ENCODE measurements around the gene N4BP2L2.

Gene N4BP2L2

DNA sequence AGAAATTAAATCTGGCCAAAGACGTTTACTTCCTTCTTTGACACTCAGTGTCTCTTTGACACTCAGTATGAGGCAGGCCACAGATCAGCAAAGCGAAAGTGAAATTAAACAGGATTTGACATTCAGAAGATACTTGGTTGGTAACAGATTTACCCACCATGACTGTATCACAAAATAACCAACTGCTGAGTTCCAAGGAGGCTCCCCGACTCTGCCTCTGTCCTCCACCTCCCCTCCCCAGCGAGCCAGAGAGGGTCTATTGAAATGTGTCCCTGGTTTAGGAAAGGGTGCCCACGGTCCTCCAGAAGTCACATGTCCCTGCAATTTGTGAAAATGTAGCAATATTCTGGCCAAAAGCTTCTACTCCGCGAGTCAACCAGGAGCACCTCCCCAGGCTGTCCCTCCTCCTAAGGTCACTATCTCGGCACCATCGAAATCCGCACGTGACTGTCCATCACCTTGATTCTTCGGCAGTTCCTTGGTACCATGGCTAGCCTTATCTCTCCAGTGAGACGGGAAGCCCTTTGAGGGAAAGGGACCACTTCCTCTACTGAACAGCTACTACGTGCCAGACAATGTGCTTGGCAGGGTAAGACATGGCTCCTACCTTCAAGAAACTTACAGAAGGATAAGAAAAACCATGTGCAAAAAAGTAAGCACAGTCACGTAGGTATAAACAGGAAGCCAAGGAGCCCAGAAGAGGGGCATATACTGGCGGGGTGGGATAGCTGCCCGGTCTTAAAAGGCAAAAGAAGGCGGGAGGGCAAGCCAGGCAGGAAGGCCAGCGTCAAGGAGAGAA is 112.2 kb downstream of the N4BP2L2 start:
- no peak for DNase-seq (ENCODE audit: low spot score)

DNA sequence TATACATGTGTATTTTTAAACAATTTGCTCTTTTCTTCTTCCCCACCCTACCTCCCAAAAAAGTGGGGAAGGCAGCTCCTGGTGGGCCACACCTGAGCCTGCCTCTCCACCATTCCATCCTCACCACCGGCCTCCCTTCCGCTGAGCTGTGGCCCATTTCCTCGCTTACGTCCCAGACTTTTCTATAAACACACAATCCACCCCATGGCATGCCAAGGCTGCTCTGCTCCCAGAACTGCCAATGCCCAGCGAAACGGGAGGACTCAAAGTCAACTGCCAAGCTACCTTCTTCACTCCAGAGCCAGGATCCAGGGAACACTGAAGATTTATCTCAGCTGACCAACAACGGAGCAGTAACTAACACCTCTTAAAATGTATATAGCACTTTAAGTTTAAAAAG is 113.4 kb downstream of the N4BP2L2 start:
- no peak for DNase-seq (ENCODE audit: low spot score)

DNA sequence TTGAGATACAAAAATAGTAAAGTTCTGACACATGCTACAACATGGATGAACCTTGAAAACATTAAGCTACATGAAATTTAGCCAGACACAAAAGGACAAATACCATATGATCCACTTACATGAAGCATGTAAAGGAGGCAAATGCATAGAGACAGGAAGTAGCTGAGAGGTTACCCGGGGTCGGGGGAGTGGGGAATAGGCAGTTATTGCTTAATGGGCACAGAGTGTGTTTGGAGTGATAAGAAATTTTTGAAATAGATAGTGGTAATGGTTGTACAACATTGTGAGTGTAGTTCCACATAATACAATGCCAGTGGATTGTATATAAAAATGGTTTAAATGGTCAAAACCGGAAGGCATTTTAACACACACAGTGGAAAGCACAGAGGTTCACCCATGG is 115.0 kb downstream of the N4BP2L2 start:
- DNase-seq (ENCODE audit: low spot score): no peak

GRCh38 chr13:32419862-32420261 is 118.7 kb downstream of the N4BP2L2 start:
- no peak for DNase-seq (ENCODE audit: low spot score)

- DNase-seq (ENCODE audit: low spot score): no peak
Measured at GRCh38 chr13:32417995-32418394, 120.6 kb downstream of the N4BP2L2 start.

GRCh38 chr13:32415019-32415418 is 123.6 kb downstream of the N4BP2L2 start:
- no peak for DNase-seq (ENCODE audit: low spot score)

GRCh38 chr13:32414580-32414979 is 124.0 kb downstream of the N4BP2L2 start:
- DNase-seq (ENCODE audit: low spot score): no peak

DNA sequence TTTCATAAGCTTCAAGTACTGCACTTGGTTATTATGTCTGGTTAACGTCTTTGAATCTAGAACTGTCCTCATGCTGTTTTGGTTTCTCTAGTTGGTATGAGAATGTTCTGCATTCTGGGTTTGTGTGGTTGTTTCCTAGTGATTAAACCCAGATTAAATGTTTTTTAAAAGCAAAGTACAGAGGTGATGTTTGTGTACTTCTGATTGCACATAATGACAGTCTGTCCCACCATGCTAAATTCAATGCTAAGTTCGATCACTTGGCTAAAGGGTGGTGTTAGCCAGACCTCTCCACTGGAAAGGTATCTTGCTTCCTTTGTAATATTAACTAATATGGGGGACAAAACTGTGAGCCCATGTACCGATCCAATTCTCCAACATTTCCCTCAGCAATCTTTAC is 125.3 kb downstream of the N4BP2L2 start:
- no peak for DNase-seq (ENCODE audit: low spot score)

- DNase-seq (ENCODE audit: low spot score): peak; percentile 42
Measured at GRCh38 chr13:32409561-32410421, 128.8 kb downstream of the N4BP2L2 start.

GRCh38 chr13:32409001-32409313 is 129.6 kb downstream of the N4BP2L2 start:
- DNase-seq (ENCODE audit: low spot score): no peak

DNA sequence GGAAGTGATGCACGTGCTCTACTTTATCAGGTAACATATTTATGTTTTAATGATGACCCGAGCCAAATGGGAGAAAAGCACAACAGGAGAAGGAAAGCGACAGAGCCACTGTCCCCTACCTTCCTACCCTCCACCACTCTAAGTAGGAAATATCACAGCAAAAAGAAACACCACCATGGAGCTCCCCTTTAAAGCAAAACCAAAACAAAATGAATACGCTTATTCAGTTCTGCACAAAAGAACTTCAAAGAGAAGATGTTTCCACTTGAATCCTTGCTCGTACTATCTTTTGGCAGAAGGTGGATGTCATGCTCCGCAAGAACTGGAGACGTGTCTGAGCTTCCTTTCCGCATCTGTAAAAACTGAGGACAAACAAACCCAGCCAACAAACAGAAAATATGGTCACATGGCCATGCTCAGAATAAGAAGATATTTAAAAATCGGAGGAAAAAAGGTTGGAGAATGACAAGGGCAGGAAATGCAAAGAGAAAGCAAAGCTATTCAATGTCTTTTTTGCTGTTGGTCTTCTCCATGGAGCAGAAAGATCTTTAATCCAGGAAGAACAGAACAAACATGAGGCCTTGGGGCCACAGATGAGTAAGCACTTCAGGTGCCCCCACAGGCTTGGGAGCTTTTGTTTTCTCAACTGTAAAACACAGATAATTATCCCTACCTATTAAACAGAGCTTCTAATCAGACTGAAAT is 130.1 kb downstream of the N4BP2L2 start:
- no peak for DNase-seq (ENCODE audit: low spot score)

DNA sequence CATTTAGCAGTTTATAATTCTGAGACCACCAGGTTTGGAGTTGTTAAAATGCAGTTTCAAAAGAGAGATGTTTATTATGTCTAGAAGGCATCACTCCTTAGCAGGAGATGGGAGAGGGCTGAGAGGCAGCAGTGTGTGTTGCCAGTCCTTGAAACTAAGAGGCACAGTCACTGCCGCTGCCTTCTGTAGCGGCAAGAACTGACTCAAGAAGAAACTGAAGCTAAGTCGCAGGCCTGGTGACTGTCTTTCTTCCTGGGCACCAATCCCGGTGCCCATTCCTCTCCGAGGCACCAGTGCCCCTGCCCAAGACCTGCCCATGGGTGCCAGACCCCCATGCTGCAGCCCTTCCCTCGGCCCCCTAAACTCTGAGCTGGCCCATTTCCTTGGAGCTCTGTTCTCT is 130.7 kb downstream of the N4BP2L2 start:
- no peak for DNase-seq (ENCODE audit: low spot score)

GRCh38 chr13:32403108-32403507 is 135.5 kb downstream of the N4BP2L2 start:
- no peak for DNase-seq (ENCODE audit: low spot score)

- no peak for DNase-seq (ENCODE audit: low spot score)
Measured at GRCh38 chr13:32391101-32391619, 147.4 kb downstream of the N4BP2L2 start.

DNA sequence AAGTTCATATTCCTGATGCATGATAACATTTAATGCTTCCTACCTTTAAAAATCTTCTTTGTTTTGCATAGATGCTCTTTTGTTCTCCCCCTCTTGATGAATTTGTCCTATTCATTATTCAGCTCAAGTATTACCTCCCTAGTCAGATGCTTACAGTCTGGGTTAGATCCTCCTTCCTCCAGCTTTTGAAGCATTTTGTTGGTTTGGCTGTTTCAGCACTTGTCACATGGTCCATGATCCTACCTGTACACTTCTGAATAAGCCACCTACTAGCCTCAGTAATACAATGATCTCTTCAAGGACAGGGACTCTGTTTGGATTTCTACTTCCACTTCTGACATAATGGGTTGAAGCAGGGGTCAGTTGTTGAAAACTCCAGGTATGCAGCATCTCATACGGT is 148.1 kb downstream of the N4BP2L2 start:
- no peak for DNase-seq (ENCODE audit: low spot score)

DNA sequence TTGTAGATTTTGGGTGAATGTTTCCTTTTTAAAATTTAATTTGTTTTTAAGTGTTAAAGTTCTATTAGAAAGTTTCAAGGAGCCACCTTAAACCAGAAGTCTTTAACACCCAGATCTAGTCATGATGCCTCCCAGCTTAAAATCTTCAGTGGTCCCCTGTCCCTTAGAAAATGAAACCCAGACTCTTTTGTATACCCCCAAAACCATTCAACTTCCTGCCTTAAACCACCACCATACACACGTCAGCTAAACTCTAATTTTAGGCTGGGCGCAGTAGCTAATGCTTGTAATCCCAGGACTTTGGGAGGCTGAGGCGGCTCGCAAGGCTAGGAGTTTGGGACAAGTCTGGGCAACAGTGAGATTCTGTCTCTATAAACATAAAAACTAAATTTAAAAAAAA is 148.5 kb downstream of the N4BP2L2 start:
- DNase-seq (ENCODE audit: low spot score): no peak

GRCh38 chr13:32385410-32385809 is 153.2 kb downstream of the N4BP2L2 start:
- DNase-seq (ENCODE audit: low spot score): no peak

GRCh38 chr13:32384702-32385101 is 153.9 kb downstream of the N4BP2L2 start:
- DNase-seq (ENCODE audit: low spot score): no peak

- no peak for DNase-seq (ENCODE audit: low spot score)
Measured at GRCh38 chr13:32383836-32384618, 154.6 kb downstream of the N4BP2L2 start.
